ENCODE data around the gene CACNA1G.

The CACNA1G gene

DNA sequence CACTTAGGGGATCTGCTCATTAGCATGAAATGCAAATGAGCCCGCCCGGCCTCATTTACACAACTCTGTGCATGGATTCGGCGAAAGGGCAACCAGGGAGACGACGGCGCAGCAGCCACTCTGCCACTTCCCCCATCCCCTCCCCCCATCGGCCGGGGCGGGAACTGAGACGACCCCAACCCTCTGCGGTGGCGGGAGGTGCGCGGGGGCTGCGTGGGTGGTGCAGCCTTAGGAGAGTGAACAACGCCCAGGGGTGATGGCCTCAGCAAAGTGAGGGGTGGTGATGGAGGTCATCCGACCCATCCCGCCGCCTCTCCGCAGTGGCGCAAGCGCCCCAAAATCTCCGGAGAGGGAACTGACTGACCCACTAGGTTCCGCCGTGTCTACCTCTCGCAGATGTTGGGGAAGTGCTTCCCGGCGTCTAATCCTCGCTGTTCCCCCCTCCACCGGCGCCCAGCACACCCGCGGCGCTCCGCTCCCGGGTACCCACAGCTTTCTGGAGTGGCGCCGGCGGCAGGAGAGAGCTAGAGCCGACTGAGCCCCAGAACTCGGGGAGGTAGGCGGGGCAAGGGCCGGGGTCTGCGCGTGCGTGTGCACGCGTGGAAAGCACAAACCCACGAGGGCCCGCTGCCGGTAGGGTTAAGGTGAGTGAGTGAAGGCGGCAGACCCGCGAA is 1.4 kb upstream of the CACNA1G start:
- H2AFZ ChIP-seq (ENCODE audit: low read length): peak overlapping the region; percentile 97
- no peak overlapping the region for H2BK5ac ChIP-seq (ENCODE audit: low read length)
- H3K79me1 ChIP-seq (ENCODE audit: low read depth, low read length): no peaks in the 10 kb centered on the region
- no peak overlapping the region for H2BK120ac ChIP-seq (ENCODE audit: low read depth, low read length)
- no peak overlapping the region for H3K4ac ChIP-seq (ENCODE audit: low read length)
- peak overlapping the region; percentile 27 for H4K91ac ChIP-seq (ENCODE audit: low read depth, low read length, poor library complexity)
- H3K36me3 ChIP-seq (replicated peaks in 1 of 2; ENCODE audit: control insufficient read depth in 2 of 2, insufficient read depth in 2 of 2, low read length in 2 of 2): no peaks in the 10 kb centered on the region
- no peak overlapping the region for H3K9ac ChIP-seq (ENCODE audit: low read depth, low read length, poor library complexity)
- peak overlapping the region; percentile 97 for H2AK5ac ChIP-seq (ENCODE audit: low read depth, low read length)
- peak overlapping the region; percentile 94 for H3K4me2 ChIP-seq (ENCODE audit: insufficient read depth, low read length, poor library complexity, severe bottlenecking)
- H3K27ac ChIP-seq (replicated peaks; ENCODE audit: low read length): no peak overlapping the region
- H3K4me1 ChIP-seq (ENCODE audit: control insufficient read depth in 2 of 2, insufficient read depth in 1 of 2, low read depth in 1 of 2, low read length in 2 of 2): peaks cover 28 to 36% of the 10 kb centered on the region in 2 donors
- H3K9me3 ChIP-seq (replicated peaks in 1 of 2; ENCODE audit: control insufficient read depth in 2 of 2, insufficient read depth in 1 of 2, low read depth in 1 of 2, low read length in 2 of 2): no peaks in the 10 kb centered on the region
- WGBS, 2 donors (ENCODE audit: extremely low coverage in 2 of 2, insufficient read length in 2 of 2, insufficient replicate concordance in 1 of 2): no CpG with 5 or more reads among the region's 55 CpGs
- DNase-seq (ENCODE audit: low spot score): no peak
- H3K27me3 ChIP-seq (ENCODE audit: control insufficient read depth in 3 of 3, insufficient read depth in 3 of 3, low read depth in 1 of 3, low read length in 3 of 3): peaks cover 13 to 54% (median 50%) of the 10 kb centered on the region in 3 experiments
- H3K18ac ChIP-seq (ENCODE audit: low read length): peak overlapping the region; percentile 95
- no peak overlapping the region for H3K23ac ChIP-seq (ENCODE audit: low read depth, low read length, poor library complexity)
- peak overlapping the region; percentile 95 for H2BK15ac ChIP-seq (ENCODE audit: low read length)
- H3K4me3 ChIP-seq (ENCODE audit: low read length in 2 of 2): peak overlapping the region; percentile 52 to 67
- H3K14ac ChIP-seq (ENCODE audit: low read length): peak overlapping the region; percentile 65
- H2BK12ac ChIP-seq (ENCODE audit: low read length): peak overlapping the region; percentile 81
- H4K8ac ChIP-seq (ENCODE audit: low read depth, low read length): no peak overlapping the region

DNA sequence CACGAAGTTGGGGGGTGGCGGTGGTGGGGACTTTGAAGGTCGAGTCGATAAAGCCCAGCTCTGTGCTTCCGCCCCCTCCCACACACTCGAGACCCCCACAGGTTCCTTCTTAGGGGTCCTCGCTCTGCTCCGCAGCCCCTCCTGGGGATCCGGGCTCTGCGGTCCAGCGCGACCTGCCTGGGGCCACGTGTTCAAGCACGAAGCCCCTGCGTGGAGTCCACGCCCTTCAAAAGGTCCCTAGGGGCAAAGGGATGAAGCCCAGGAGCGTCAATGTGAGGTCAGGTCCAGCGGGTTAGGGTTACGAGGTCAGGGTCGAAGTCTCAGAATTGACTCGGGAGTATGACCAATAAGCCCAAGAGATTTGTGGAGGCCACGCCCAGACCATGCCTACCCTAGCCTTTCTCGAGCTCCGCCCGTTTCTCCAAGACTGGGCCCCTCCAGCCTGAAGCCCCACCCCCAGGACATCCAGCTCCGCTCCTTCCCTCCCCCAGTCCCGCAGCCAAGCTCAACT is 786 bp upstream of the CACNA1G start:
- peak overlapping the region; percentile 95 for H2BK15ac ChIP-seq (ENCODE audit: low read length)
- peak overlapping the region; percentile 54 for H2BK5ac ChIP-seq (ENCODE audit: low read length)
- H3K18ac ChIP-seq (ENCODE audit: low read length): peak overlapping the region; percentile 95
- H2BK120ac ChIP-seq (ENCODE audit: low read depth, low read length): no peak overlapping the region
- H3K9me3 ChIP-seq (replicated peaks in 1 of 2; ENCODE audit: control insufficient read depth in 2 of 2, insufficient read depth in 1 of 2, low read depth in 1 of 2, low read length in 2 of 2): no peaks in the 10 kb centered on the region
- peaks cover 13 to 54% (median 51%) of the 10 kb centered on the region in 3 experiments for H3K27me3 ChIP-seq (ENCODE audit: control insufficient read depth in 3 of 3, insufficient read depth in 3 of 3, low read depth in 1 of 3, low read length in 3 of 3)
- H3K79me1 ChIP-seq (ENCODE audit: low read depth, low read length): no peaks in the 10 kb centered on the region
- H4K91ac ChIP-seq (ENCODE audit: low read depth, low read length, poor library complexity): no peak overlapping the region
- WGBS, 2 donors (ENCODE audit: extremely low coverage in 2 of 2, insufficient read length in 2 of 2, insufficient replicate concordance in 1 of 2): no CpG with 5 or more reads among the region's 27 CpGs
- no peak overlapping the region for H3K9ac ChIP-seq (ENCODE audit: low read depth, low read length, poor library complexity)
- no peaks in the 10 kb centered on the region for H3K36me3 ChIP-seq (replicated peaks in 1 of 2; ENCODE audit: control insufficient read depth in 2 of 2, insufficient read depth in 2 of 2, low read length in 2 of 2)
- H3K27ac ChIP-seq (replicated peaks; ENCODE audit: low read length): no peak overlapping the region
- H2AK5ac ChIP-seq (ENCODE audit: low read depth, low read length): peak overlapping the region; percentile 97
- H3K4ac ChIP-seq (ENCODE audit: low read length): no peak overlapping the region
- peak overlapping the region; percentile 52 to 77 for H3K4me3 ChIP-seq (ENCODE audit: low read length in 2 of 2)
- H3K4me1 ChIP-seq (ENCODE audit: control insufficient read depth in 2 of 2, insufficient read depth in 1 of 2, low read depth in 1 of 2, low read length in 2 of 2): peaks cover 33 to 41% of the 10 kb centered on the region in 2 donors
- peak overlapping the region; percentile 90 for H2BK12ac ChIP-seq (ENCODE audit: low read length)
- H4K8ac ChIP-seq (ENCODE audit: low read depth, low read length): no peak overlapping the region
- DNase-seq (ENCODE audit: low spot score): no peak
- no peak overlapping the region for H3K14ac ChIP-seq (ENCODE audit: low read length)
- H2AFZ ChIP-seq (ENCODE audit: low read length): peak overlapping the region; percentile 97
- H3K4me2 ChIP-seq (ENCODE audit: insufficient read depth, low read length, poor library complexity, severe bottlenecking): peak overlapping the region; percentile 94
- no peak overlapping the region for H3K23ac ChIP-seq (ENCODE audit: low read depth, low read length, poor library complexity)

GRCh38 chr17:50560931-50561745 is 623 bp downstream of the CACNA1G start:
- Histone ChIP-seq H3K4me3 (ENCODE audit: low read length in 2 of 2) (peak overlapping the region; percentile 52 to 75), H3K27me3 (ENCODE audit: control insufficient read depth in 3 of 3, insufficient read depth in 3 of 3, low read depth in 1 of 3, low read length in 3 of 3) (peaks cover 13 to 54% (median 51%) of the 10 kb centered on the region in 3 experiments), H2BK5ac (ENCODE audit: low read length) (peak overlapping the region; percentile 34), H2BK120ac (ENCODE audit: low read depth, low read length) (no peak overlapping the region), H3K14ac (ENCODE audit: low read length) (no peak overlapping the region), H3K36me3 (replicated peaks in 1 of 2; ENCODE audit: control insufficient read depth in 2 of 2, insufficient read depth in 2 of 2, low read length in 2 of 2) (no peaks in the 10 kb centered on the region), H2BK12ac (ENCODE audit: low read length) (peak overlapping the region; percentile 54), H3K79me1 (ENCODE audit: low read depth, low read length) (no peaks in the 10 kb centered on the region), H2BK15ac (ENCODE audit: low read length) (no peak overlapping the region), H4K8ac (ENCODE audit: low read depth, low read length) (no peak overlapping the region), H3K27ac (replicated peaks; ENCODE audit: low read length) (no peak overlapping the region), H3K4ac (ENCODE audit: low read length) (no peak overlapping the region), H3K9me3 (replicated peaks in 1 of 2; ENCODE audit: control insufficient read depth in 2 of 2, insufficient read depth in 1 of 2, low read depth in 1 of 2, low read length in 2 of 2) (no peaks in the 10 kb centered on the region), H3K9ac (ENCODE audit: low read depth, low read length, poor library complexity) (peak overlapping the region; percentile 4), H3K4me1 (ENCODE audit: control insufficient read depth in 2 of 2, insufficient read depth in 1 of 2, low read depth in 1 of 2, low read length in 2 of 2) (peaks cover 45 to 54% of the 10 kb centered on the region in 2 donors), H3K18ac (ENCODE audit: low read length) (peak overlapping the region; percentile 88), H3K23ac (ENCODE audit: low read depth, low read length, poor library complexity) (no peak overlapping the region), H2AK5ac (ENCODE audit: low read depth, low read length) (peak overlapping the region; percentile 62), H2AFZ (ENCODE audit: low read length) (peak overlapping the region; percentile 97), H4K91ac (ENCODE audit: low read depth, low read length, poor library complexity) (no peak overlapping the region), H3K4me2 (ENCODE audit: insufficient read depth, low read length, poor library complexity, severe bottlenecking) (peak overlapping the region; percentile 94)
- no CpG with 5 or more reads among the region's 88 CpGs for WGBS, 2 donors (ENCODE audit: extremely low coverage in 2 of 2, insufficient read length in 2 of 2, insufficient replicate concordance in 1 of 2)
- no peak for DNase-seq (ENCODE audit: low spot score)

GRCh38 chr17:50561746-50562141 is 1.2 kb downstream of the CACNA1G start:
- DNase-seq (ENCODE audit: low spot score): no peak
- no peak overlapping the region for H3K23ac ChIP-seq (ENCODE audit: low read depth, low read length, poor library complexity)
- H3K18ac ChIP-seq (ENCODE audit: low read length): peak overlapping the region; percentile 69
- H3K4ac ChIP-seq (ENCODE audit: low read length): no peak overlapping the region
- H2BK5ac ChIP-seq (ENCODE audit: low read length): peak overlapping the region; percentile 71
- H2BK15ac ChIP-seq (ENCODE audit: low read length): no peak overlapping the region
- no peaks in the 10 kb centered on the region for H3K36me3 ChIP-seq (replicated peaks in 1 of 2; ENCODE audit: control insufficient read depth in 2 of 2, insufficient read depth in 2 of 2, low read length in 2 of 2)
- no peak overlapping the region for H4K8ac ChIP-seq (ENCODE audit: low read depth, low read length)
- H2AK5ac ChIP-seq (ENCODE audit: low read depth, low read length): peak overlapping the region; percentile 72
- peak overlapping the region; percentile 94 for H3K4me2 ChIP-seq (ENCODE audit: insufficient read depth, low read length, poor library complexity, severe bottlenecking)
- no peak overlapping the region for H3K14ac ChIP-seq (ENCODE audit: low read length)
- WGBS, 2 donors (ENCODE audit: extremely low coverage in 2 of 2, insufficient read length in 2 of 2, insufficient replicate concordance in 1 of 2): no CpG with 5 or more reads among the region's 27 CpGs
- H3K27ac ChIP-seq (replicated peaks; ENCODE audit: low read length): no peak overlapping the region
- H3K9ac ChIP-seq (ENCODE audit: low read depth, low read length, poor library complexity): no peak overlapping the region
- H3K9me3 ChIP-seq (replicated peaks in 1 of 2; ENCODE audit: control insufficient read depth in 2 of 2, insufficient read depth in 1 of 2, low read depth in 1 of 2, low read length in 2 of 2): no peaks in the 10 kb centered on the region
- peaks cover 13 to 54% (median 51%) of the 10 kb centered on the region in 3 experiments for H3K27me3 ChIP-seq (ENCODE audit: control insufficient read depth in 3 of 3, insufficient read depth in 3 of 3, low read depth in 1 of 3, low read length in 3 of 3)
- H2BK12ac ChIP-seq (ENCODE audit: low read length): no peak overlapping the region
- peak overlapping the region; percentile 77 for H2BK120ac ChIP-seq (ENCODE audit: low read depth, low read length)
- no peaks in the 10 kb centered on the region for H3K79me1 ChIP-seq (ENCODE audit: low read depth, low read length)
- peak overlapping the region in 1 of 2 donors; percentile 20 for H3K4me3 ChIP-seq (ENCODE audit: low read length in 2 of 2)
- peaks cover 50 to 58% of the 10 kb centered on the region in 2 donors for H3K4me1 ChIP-seq (ENCODE audit: control insufficient read depth in 2 of 2, insufficient read depth in 1 of 2, low read depth in 1 of 2, low read length in 2 of 2)
- H4K91ac ChIP-seq (ENCODE audit: low read depth, low read length, poor library complexity): no peak overlapping the region
- no peak overlapping the region for H2AFZ ChIP-seq (ENCODE audit: low read length)

Measured in neuronal stem cell (in vitro differentiated cells).